ENCODE data around the gene UBASH3B.

DNA sequence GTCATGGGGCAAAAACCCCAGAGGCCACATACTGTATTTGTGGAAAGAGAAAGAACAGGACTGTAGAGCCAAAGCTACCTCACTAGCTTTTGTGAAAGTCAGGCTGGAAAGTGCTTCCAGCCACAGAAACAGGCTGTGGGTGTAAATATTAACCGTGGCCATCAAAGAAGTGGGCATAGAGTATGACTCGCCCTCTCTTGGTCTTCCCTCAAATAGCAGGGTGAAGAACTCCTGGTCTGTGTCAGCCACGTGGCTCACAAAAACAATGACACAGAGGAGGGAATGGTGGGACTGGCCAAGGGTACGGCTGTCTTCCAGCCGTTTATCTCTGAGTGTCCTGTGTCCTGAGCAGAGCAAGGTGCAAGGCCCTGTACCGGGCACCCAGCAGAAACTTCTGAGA, 37.6 kb upstream of the UBASH3B start:
- TF ChIP-seq, protein P1, sequence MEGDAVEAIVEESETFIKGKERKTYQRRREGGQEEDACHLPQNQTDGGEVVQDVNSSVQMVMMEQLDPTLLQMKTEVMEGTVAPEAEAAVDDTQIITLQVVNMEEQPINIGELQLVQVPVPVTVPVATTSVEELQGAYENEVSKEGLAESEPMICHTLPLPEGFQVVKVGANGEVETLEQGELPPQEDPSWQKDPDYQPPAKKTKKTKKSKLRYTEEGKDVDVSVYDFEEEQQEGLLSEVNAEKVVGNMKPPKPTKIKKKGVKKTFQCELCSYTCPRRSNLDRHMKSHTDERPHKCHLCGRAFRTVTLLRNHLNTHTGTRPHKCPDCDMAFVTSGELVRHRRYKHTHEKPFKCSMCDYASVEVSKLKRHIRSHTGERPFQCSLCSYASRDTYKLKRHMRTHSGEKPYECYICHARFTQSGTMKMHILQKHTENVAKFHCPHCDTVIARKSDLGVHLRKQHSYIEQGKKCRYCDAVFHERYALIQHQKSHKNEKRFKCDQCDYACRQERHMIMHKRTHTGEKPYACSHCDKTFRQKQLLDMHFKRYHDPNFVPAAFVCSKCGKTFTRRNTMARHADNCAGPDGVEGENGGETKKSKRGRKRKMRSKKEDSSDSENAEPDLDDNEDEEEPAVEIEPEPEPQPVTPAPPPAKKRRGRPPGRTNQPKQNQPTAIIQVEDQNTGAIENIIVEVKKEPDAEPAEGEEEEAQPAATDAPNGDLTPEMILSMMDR (conservative IDR thresholded peaks at IDR 0.05 in 1 of 2, IDR thresholded peaks at IDR 0.05 in 1 of 2; ENCODE audit: extremely low read depth in 1 of 2, insufficient read depth in 1 of 2, low read depth in 1 of 2, low read length in 2 of 2): no peak
- TF ChIP-seq EZH2 (IDR thresholded peaks at IDR 0.05; ENCODE audit: borderline replicate concordance, low read length): no peak
